Activated CD8-positive, alpha-beta T cell treated with anti-CD3 and anti-CD28 coated beads for 36 hours (primary cell): ENCODE measurements around the gene ELAC2. TPM values are rescaled to one million over a fixed set of nuclear protein-coding genes. Genes with fewer than 3 reads are reported as not detected.

Experiments
- ATAC-seq: fragments of 200-7000 bp; cut with Tn5 transposase; one replicate; pipeline ENCODE4 v1.10.0; 2021; ENCODE audit warnings: mild to moderate bottlenecking, moderate library complexity
- CTCF ChIA-PET: fragments of 350-600 bp; sonication (Branson Sonifier 250); formaldehyde crosslinking; loops from one replicate; lab custom pipeline; 2021; ENCODE audit warnings: antibody characterized with exemption; lab: Charles Lee
- POLR2A ChIA-PET: fragments of 350-600 bp; sonication (Branson Sonifier 250); formaldehyde crosslinking; loops from one replicate; lab custom pipeline; 2021; ENCODE audit warnings: antibody characterized with exemption; lab: Charles Lee
- DNase-seq: peaks from one replicate; pipeline ENCODE4 v3.0.0-alpha.2; 2020
- H3K27ac Mint-ChIP-seq: one replicate; pipeline ENCODE4 v1.8.0; 2021; ENCODE audit warnings: mild to moderate bottlenecking, mixed read lengths
- H3K27me3 Mint-ChIP-seq: one replicate; pipeline ENCODE4 v1.8.0; 2021; ENCODE audit warnings: mixed read lengths
- H3K36me3 Mint-ChIP-seq: one replicate; pipeline ENCODE4 v1.8.0; 2021; ENCODE audit warnings: low read depth, mixed read lengths
- H3K4me1 Mint-ChIP-seq: one replicate; pipeline ENCODE4 v1.8.0; 2021; ENCODE audit warnings: low read depth, mixed read lengths
- H3K4me3 Mint-ChIP-seq: one replicate; pipeline ENCODE4 v1.8.0; 2021; ENCODE audit warnings: mild to moderate bottlenecking, moderate library complexity, mixed read lengths
- H3K9me3 Mint-ChIP-seq: one replicate; pipeline ENCODE4 v1.8.0; 2021; ENCODE audit warnings: mixed read lengths
- intact Hi-C: fragments of 100-400 bp; cut with micrococcal nuclease; formaldehyde crosslinking; loops from one replicate; pipeline ENCODE4 v1.10.0; 2022
- total RNA-seq, 2 experiments: library from RNA; stranded (reverse); gene quantifications; one replicate each; pipeline ENCODE4 v1.2.3, GENCODE V29; 2021
- TF ChIP-seq, protein P1 (sequence below): fragments of 200-600 bp; IDR thresholded peaks from one replicate; pipeline ENCODE4 v1.8.0; 2022; ENCODE audit warnings: antibody characterized with exemption, mild to moderate bottlenecking

Gene ELAC2
- total RNA-seq, 2 experiments from 2014 or later = 60.1 to 67.6 TPM

DNA sequence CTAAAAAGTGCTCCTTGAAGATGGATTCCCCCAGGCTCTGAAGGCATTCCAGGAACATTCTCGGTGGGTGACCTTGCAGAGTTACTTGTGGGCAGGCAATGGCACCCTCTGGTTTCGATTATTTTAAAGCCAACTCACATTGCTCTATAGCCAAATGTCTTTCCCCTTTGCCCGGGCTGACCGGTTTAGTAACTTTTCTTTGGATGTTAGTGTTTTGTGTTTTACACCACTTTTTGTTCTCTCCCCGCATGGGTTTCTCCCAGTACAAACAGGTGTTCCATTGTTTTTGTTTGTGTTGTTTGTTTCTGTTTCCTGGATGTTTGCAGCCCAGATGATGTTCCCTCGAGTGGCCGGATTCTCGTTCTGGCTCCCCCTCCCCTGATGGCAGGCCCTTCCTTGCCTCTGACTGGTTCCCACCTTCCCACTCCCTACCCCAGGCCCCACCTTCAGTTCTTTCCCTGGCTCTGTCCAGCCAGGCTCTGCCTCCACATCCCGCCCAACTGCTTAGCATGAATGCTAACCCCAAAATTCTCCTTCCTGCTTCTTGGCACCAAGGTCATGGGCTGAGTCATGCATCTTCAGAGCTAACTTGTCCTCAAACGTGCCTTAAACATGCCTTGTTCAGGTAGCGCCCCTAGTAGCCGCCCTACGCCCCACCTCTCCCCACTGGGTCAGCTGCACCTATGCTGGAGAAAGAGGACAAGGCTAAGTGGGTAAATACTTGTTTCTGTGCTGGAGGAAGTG lies 40.6 kb downstream of the ELAC2 start:
- Mint-ChIP-seq H3K9me3 (no peaks in the 10 kb centered on the region), H3K4me3 (no peak overlapping the region), H3K4me1 (no peaks in the 10 kb centered on the region), H3K27me3 (peaks cover 22% of the 10 kb centered on the region), H3K27ac (no peak overlapping the region), H3K36me3 (no peaks in the 10 kb centered on the region)
- ATAC-seq (no peak), DNase-seq (no peak)
- intact Hi-C loops = no loop called here
- TF ChIP-seq, protein P1, sequence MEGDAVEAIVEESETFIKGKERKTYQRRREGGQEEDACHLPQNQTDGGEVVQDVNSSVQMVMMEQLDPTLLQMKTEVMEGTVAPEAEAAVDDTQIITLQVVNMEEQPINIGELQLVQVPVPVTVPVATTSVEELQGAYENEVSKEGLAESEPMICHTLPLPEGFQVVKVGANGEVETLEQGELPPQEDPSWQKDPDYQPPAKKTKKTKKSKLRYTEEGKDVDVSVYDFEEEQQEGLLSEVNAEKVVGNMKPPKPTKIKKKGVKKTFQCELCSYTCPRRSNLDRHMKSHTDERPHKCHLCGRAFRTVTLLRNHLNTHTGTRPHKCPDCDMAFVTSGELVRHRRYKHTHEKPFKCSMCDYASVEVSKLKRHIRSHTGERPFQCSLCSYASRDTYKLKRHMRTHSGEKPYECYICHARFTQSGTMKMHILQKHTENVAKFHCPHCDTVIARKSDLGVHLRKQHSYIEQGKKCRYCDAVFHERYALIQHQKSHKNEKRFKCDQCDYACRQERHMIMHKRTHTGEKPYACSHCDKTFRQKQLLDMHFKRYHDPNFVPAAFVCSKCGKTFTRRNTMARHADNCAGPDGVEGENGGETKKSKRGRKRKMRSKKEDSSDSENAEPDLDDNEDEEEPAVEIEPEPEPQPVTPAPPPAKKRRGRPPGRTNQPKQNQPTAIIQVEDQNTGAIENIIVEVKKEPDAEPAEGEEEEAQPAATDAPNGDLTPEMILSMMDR = no peak
- ChIA-PET POLR2A (no interaction called here), CTCF (no interaction called here)

DNA sequence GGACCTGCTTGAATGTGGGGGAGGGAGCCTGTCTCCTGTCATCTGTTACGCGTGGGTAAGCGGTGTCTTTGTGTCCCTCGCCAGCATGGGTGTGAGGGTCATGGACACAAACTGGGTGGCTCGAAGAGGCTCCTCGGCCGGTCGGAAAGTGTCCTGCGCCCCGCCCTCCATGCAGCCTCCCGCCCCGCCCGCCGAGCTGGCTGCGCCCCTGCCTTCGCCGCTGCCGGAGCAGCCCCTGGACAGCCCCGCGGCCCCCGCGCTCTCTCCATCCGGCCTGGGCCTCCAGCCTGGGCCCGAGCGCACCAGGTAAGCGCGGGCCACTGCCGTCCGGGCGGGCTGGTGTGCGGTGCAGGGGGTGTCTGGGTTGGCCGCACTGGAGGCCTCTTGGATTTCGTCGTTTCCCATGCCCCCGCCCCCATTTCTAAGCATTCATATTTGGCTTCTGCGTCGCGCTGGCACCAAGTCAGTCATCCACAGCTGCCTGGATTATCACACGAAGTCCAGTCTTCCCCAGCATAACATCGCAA lies 43.8 kb downstream of the ELAC2 start:
- CTCF ChIA-PET = no interaction called here
- ATAC-seq = no peak
- Mint-ChIP-seq H3K4me3 (no peak overlapping the region), H3K4me1 (no peaks in the 10 kb centered on the region), H3K27ac (no peak overlapping the region), H3K27me3 (peaks cover 40% of the 10 kb centered on the region), H3K9me3 (no peaks in the 10 kb centered on the region), H3K36me3 (no peaks in the 10 kb centered on the region)
- POLR2A ChIA-PET = no interaction called here
- TF ChIP-seq, protein P1 = no peak
- intact Hi-C loops = no loop called here
- DNase-seq = no peak

DNA sequence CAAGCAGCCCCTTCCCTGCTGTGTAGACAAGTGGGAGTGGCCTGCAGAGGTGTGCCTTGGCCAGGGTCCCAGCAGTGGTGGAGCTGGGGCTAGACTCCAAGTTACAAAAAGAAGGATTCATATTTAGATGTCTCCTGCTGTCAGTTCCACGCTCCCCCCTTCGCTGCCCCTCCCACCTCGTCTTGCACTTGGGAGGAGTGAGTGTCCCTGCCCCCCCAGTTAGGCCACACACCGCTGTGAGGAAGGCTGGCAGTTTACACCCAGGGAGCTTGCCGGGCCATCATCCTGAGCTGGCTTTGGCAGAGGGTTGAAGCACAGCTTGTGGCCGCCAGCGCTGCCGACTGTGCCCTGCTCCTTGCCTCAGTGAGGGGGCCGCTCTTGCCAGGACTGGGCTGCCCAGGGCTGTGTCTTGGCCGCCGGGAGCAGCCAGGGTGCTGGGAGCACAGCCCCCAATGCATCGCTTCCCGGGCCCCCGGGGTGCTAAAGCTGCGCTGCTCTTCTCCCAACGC lies 44.3 kb downstream of the ELAC2 start:
- H3K9me3 Mint-ChIP-seq = no peaks in the 10 kb centered on the region
- intact Hi-C loops = no loop called here
- DNase-seq (no peak), ATAC-seq (no peak)
- peaks cover 39% of the 10 kb centered on the region for H3K27me3 Mint-ChIP-seq
- TF ChIP-seq, protein P1 = no peak
- ChIA-PET CTCF (no interaction called here), POLR2A (no interaction called here)
- no peak overlapping the region for H3K4me3 Mint-ChIP-seq
- H3K4me1 Mint-ChIP-seq = no peaks in the 10 kb centered on the region
- H3K36me3 Mint-ChIP-seq = no peaks in the 10 kb centered on the region
- H3K27ac Mint-ChIP-seq = no peak overlapping the region

DNA sequence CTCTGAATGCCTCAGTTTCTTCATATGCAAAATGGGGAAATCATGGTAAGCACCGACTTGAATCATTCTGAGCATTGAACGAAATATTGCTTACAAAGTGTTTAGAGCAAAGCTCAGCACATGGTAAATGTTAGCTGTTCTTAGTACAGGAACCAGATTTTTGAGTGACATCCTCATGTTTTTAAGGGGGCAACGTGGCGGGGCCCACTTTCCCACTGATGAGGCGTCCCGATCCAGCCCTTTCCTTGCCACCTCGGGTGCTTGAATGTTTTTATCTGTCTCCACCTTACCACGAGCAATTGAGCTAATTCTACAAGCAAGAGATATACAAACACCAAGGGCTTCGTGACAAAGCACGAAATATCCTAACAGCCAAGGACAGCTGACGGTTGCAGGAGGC lies 49.9 kb downstream of the ELAC2 start:
- Mint-ChIP-seq H3K4me1 (no peaks in the 10 kb centered on the region), H3K9me3 (no peaks in the 10 kb centered on the region), H3K27ac (no peak overlapping the region), H3K27me3 (peaks cover 23% of the 10 kb centered on the region), H3K36me3 (no peaks in the 10 kb centered on the region), H3K4me3 (no peak overlapping the region)
- intact Hi-C loops = loop anchor here (10.0 kb wide), 1 partner anchor 783 kb away; no protein-coding TSS in a partner anchor
- POLR2A ChIA-PET = no interaction called here
- ATAC-seq (no peak), DNase-seq (no peak)
- CTCF ChIA-PET = interaction anchor here (1.2 kb wide), 1 partner anchor 63 kb away, joined by 4 read pairs; no protein-coding TSS in a partner anchor
- TF ChIP-seq, protein P1 = no peak

DNA sequence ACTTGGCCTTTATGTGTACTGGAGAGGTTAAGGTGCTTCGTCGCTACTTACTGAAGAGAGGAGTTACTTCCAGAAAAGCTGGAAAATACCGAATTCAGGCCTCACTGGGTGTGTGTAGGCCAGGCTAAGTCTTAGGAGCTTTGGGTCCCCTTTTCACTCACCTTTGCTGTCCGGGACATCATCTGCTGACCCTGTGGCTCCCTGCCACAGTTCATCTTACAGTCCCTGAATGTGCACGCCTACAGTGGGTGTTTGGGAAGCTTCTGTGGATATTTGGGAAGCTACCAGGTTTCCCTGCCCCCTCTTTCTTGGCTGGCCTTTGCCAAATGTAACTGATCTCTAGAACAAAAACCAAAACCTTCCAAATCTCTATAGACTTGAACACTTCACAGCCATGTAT lies 51.4 kb downstream of the ELAC2 start:
- Mint-ChIP-seq H3K4me3 (no peak overlapping the region), H3K27me3 (peaks cover 16% of the 10 kb centered on the region), H3K27ac (no peak overlapping the region), H3K4me1 (no peaks in the 10 kb centered on the region), H3K36me3 (no peaks in the 10 kb centered on the region), H3K9me3 (no peaks in the 10 kb centered on the region)
- ATAC-seq (no peak), DNase-seq (no peak)
- POLR2A ChIA-PET = no interaction called here
- CTCF ChIA-PET = interaction anchor here (0.7 kb wide), 1 partner anchor 12 kb away, joined by 4 read pairs; no protein-coding TSS in a partner anchor
- TF ChIP-seq, protein P1 = no peak
- intact Hi-C loops = loop anchor here (10.0 kb wide), 1 partner anchor 782 kb away; no protein-coding TSS in a partner anchor
